ENCODE results near the gene RABGAP1L.

The RABGAP1L gene

DNA sequence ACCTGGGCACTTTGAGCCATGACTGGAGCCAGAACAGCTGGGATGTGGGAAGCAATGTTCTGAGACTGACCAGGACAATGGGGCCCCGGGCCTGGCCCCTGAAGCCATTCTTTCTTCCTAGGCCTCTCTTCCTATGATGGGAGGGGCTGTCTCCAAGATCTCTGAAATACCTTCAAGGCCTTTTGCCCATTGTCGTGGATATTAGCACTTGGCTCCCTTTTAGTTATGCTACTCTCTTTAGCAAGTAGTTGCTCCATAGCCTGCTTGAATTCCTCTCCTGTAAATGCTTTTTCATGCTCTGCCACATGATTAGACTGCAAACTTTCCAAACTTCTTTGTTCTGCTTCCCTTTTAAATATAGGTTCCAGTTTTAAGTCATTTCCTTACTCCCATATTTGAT, 577.5 kb downstream of the RABGAP1L start:
- in situ Hi-C loops (cut with HindIII; ENCODE audit: low sequenced_read_pairs), result loop anchor here (5.0 kb wide), 1 partner anchor 475 kb away; no protein-coding TSS in a partner anchor

DNA sequence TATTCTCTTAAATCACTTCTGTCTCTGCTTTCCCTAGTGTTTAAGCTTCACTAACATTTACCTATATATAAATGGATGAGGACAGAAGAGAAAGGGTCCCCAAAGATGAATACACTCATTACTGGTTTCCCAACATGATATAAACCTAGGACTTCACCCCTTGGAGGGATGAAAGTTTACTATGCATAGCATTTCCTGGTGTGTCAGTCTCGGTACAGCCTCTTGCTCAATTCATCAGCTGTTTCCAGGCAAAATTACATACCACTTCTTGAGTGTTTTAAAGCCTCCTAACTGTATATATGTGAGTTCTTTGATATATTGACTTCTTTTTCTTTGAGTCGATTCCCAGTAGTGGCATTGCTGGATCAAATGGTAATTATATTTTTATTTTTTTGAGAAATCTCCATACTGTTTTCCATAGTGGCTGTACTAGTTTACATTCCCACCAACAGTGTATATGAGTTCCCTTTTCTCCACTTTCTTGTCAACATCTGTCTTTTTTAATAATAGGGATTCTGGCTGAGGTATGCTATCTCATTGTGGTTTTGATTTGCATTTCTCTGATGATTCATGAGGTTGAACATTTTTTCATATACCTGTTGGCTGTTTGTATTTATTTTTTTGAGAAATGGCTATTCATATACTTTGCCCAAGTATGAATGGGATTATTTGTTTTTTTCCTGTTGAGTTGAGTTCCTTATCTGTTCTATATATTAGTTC, 581.1 kb downstream of the RABGAP1L start:
- no peak overlapping the region for H3K4me3 ChIP-seq (ENCODE audit: low read depth, low read length)
- TF ChIP-seq, protein P1, sequence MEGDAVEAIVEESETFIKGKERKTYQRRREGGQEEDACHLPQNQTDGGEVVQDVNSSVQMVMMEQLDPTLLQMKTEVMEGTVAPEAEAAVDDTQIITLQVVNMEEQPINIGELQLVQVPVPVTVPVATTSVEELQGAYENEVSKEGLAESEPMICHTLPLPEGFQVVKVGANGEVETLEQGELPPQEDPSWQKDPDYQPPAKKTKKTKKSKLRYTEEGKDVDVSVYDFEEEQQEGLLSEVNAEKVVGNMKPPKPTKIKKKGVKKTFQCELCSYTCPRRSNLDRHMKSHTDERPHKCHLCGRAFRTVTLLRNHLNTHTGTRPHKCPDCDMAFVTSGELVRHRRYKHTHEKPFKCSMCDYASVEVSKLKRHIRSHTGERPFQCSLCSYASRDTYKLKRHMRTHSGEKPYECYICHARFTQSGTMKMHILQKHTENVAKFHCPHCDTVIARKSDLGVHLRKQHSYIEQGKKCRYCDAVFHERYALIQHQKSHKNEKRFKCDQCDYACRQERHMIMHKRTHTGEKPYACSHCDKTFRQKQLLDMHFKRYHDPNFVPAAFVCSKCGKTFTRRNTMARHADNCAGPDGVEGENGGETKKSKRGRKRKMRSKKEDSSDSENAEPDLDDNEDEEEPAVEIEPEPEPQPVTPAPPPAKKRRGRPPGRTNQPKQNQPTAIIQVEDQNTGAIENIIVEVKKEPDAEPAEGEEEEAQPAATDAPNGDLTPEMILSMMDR (IDR thresholded peaks at IDR 0.05; ENCODE audit: low read depth, low read length, missing control alignments), result no peak
- no peak for DNase-seq (ENCODE audit: low read depth)
- in situ Hi-C loops (cut with HindIII; ENCODE audit: low sequenced_read_pairs), result no loop called here

More for the DNA sequence above, 577.5 kb downstream of the RABGAP1L start:
- no peak overlapping the region for H3K4me3 ChIP-seq (ENCODE audit: low read depth, low read length)
- no peak for DNase-seq (ENCODE audit: low read depth)
- TF ChIP-seq, protein P1 (IDR thresholded peaks at IDR 0.05; ENCODE audit: low read depth, low read length, missing control alignments), result no peak

DNA sequence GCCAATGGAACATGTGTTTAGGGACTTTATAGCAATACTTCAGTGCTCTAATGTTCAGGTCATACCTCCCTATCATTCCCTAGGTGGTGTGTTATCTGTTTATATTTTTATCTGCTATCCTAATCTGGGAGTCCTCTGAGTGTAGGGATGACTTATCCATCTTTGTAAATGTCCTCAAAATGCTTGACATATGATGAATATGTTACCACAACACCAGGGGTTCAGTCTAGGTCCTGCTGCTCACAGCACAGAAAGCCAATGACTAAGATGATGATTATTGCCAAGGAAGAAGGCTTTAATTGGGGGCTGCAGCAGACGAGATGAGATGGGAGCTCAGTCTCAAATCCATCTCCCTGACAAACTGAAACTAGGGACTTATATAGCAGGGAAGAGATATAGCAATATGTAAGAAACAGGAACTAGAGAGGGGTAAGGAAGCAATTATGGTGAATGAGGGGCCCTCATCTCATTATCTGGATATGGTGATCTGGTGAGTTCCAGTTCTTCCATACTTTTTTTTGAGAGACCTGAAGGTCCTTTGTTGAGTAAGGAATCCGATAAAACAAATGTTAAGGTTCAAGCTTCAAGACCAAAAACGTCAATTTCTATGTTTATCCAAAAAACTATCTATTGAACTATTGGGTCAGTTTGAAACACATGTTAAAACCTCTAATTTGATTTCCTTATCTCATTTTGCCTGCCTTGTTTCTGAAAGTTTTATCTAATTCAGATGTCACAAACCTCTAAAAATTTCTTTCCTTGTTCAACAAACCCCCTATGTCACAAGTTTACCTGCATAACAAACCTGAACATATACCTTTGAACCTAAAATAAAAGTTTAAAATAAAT, 583.7 kb downstream of the RABGAP1L start:
- in situ Hi-C loops (cut with HindIII; ENCODE audit: low sequenced_read_pairs), result no loop called here
- DNase-seq (ENCODE audit: low read depth), result no peak
- H3K4me3 ChIP-seq (ENCODE audit: low read depth, low read length), result no peak overlapping the region
- TF ChIP-seq, protein P1 (IDR thresholded peaks at IDR 0.05; ENCODE audit: low read depth, low read length, missing control alignments), result no peak

DNA sequence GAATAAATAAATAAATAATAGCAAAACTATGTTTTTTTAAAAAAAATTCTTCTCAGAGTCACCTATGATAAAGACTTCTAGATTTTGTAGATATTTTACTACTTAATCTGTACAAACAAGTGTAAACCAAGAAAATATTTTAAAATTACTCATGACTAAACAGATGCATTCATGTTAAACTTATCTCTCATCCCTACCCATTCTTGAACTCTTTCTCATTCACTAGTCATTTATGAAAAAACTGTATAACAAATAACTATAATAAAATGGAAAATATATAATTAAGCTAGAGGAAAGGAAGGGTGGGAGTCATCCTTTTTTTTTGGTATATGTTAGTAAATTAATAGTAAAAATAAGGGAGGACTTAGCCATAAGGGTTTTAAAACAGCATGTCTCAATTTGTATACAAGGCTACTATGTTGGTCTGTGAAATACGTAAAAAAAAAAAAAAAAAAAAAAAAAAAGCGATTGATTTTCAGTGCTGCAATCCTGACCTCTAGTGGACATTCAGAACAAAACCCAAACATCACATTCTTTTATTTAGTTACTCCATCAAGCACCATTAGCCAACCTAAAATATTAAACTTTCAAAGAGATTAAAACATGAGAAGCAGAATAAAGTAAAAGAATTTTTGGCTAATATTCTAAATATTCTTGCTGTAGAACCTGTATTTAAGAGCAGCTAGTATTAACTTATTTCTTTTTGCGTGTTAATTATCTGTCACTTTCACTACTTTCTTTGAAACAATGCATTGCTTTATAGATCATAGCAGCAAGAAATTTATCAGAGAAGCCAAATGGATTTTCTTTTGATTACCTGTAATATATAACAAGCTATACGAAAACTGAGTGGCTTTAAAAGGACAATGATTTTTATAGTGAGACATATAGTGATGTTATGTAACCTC, 584.6 kb downstream of the RABGAP1L start:
- DNase-seq (ENCODE audit: low read depth), result peak; percentile 13
- H3K4me3 ChIP-seq (ENCODE audit: low read depth, low read length), result no peak overlapping the region
- TF ChIP-seq, protein P1 (IDR thresholded peaks at IDR 0.05; ENCODE audit: low read depth, low read length, missing control alignments), result peak; percentile 42
- in situ Hi-C loops (cut with HindIII; ENCODE audit: low sequenced_read_pairs), result no loop called here

DNA sequence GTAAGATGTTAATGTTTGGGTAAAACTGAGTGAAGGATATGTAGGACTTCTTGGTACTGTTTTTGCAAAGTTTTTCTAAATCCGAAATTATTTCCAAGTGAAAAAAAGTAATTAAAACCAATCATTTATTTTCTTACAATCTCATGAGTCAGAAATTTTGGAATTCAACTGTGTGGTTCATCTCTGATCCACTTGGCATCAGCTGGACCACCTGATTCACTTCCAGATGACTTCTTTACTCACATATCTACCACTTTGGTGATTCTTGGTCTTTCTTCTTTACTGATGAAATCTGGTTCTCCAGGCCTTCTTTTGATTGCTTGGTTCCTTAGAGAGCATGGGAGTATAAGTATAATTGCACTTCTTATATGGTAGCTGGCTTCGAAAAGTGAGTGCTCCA, 585.6 kb downstream of the RABGAP1L start:
- TF ChIP-seq, protein P1 (IDR thresholded peaks at IDR 0.05; ENCODE audit: low read depth, low read length, missing control alignments), result no peak
- DNase-seq (ENCODE audit: low read depth), result no peak
- in situ Hi-C loops (cut with HindIII; ENCODE audit: low sequenced_read_pairs), result no loop called here
- H3K4me3 ChIP-seq (ENCODE audit: low read depth, low read length), result no peak overlapping the region
